ENCODE measurements around the gene HFM1. TPM values are rescaled to one million over a fixed set of nuclear protein-coding genes. Genes with fewer than 3 reads are reported as not detected.

Gene HFM1
- total and polyA plus RNA-seq, 8 donors: 0.40 to 16.5 (median 0.44) TPM; not detected in 4

- intact Hi-C loops (cut with DNase I; ENCODE audit: low total_unique reads): loop anchor here (5.0 kb wide), 1 partner anchor 644 kb away; no protein-coding TSS in a partner anchor
- Histone ChIP-seq H3K36me3 (no peaks in the 10 kb centered on the region), H3K4me3 (peak overlapping the region in 2 of 4 donors; percentile 8 to 27), H3K27ac (no peak overlapping the region), H3K27me3 (no peaks in the 10 kb centered on the region), H3K9me3 (no peaks in the 10 kb centered on the region), H3K4me1 (peaks cover 0 to 11% (median 4%) of the 10 kb centered on the region in 4 donors)
- WGBS, 5 donors: 32 to 47% (median 35%) methylated on average over 6 of the region's 6 CpGs
- peak; percentile 57 to 88 for DNase-seq
- TF ChIP-seq POLR2A (IDR thresholded peaks at IDR 0.05): no peak
- TF ChIP-seq CTCF (IDR thresholded peaks at IDR 0.05): peak in 5 of 7 experiments; percentile 47 to 78 (median 68)
- TF ChIP-seq EP300 (IDR thresholded peaks at IDR 0.05): no peak
- TF ChIP-seq POLR2AphosphoS5 (IDR thresholded peaks at IDR 0.05): peak in 1 of 3 donors; percentile 27
These were observed 121.8 kb downstream of the HFM1 start for GRCh38 chr1:91282695-91283420.

GRCh38 chr1:91281782-91282181, 122.9 kb downstream of the HFM1 start:
- H3K4me1 ChIP-seq: peaks cover 0 to 11% (median 4%) of the 10 kb centered on the region in 4 donors
- no peak overlapping the region for H3K4me3 ChIP-seq
- DNase-seq: no peak
- intact Hi-C loops (cut with DNase I; ENCODE audit: low total_unique reads): loop anchor here (5.0 kb wide), 1 partner anchor 646 kb away; no protein-coding TSS in a partner anchor
- H3K36me3 ChIP-seq: no peaks in the 10 kb centered on the region
- H3K27me3 ChIP-seq: no peaks in the 10 kb centered on the region
- H3K27ac ChIP-seq: no peak overlapping the region
- TF ChIP-seq POLR2A (IDR thresholded peaks at IDR 0.05): no peak
- no peak for TF ChIP-seq EP300 (IDR thresholded peaks at IDR 0.05)
- TF ChIP-seq POLR2AphosphoS5 (IDR thresholded peaks at IDR 0.05): no peak
- TF ChIP-seq CTCF (IDR thresholded peaks at IDR 0.05): no peak
- 67 to 72% (median 69%) methylated on average over 6 of the region's 6 CpGs for WGBS, 5 donors
- H3K9me3 ChIP-seq: no peaks in the 10 kb centered on the region

- intact Hi-C loops (cut with DNase I; ENCODE audit: low total_unique reads): no loop called here
- TF ChIP-seq CTCF (IDR thresholded peaks at IDR 0.05) (no peak), EP300 (IDR thresholded peaks at IDR 0.05) (no peak), POLR2A (IDR thresholded peaks at IDR 0.05) (no peak), POLR2AphosphoS5 (IDR thresholded peaks at IDR 0.05) (no peak)
- Histone ChIP-seq H3K4me1 (peaks cover 0 to 9% (median 4%) of the 10 kb centered on the region in 4 donors), H3K27me3 (no peaks in the 10 kb centered on the region), H3K36me3 (no peaks in the 10 kb centered on the region), H3K4me3 (no peak overlapping the region), H3K9me3 (no peaks in the 10 kb centered on the region), H3K27ac (no peak overlapping the region)
- 30 to 62% (median 35%) methylated on average over 1 of the region's 1 CpG for WGBS, 5 donors
- peak in 1 of 2 donors; percentile 39 for DNase-seq
These were observed 125.9 kb downstream of the HFM1 start for GRCh38 chr1:91278754-91279153.

GRCh38 chr1:91273875-91274274, 130.8 kb downstream of the HFM1 start:
- no peaks in the 10 kb centered on the region for H3K9me3 ChIP-seq
- no peaks in the 10 kb centered on the region for H3K4me1 ChIP-seq
- H3K27ac ChIP-seq: no peak overlapping the region
- no peak for DNase-seq
- no peaks in the 10 kb centered on the region for H3K36me3 ChIP-seq
- intact Hi-C loops (cut with DNase I; ENCODE audit: low total_unique reads): no loop called here
- no peaks in the 10 kb centered on the region for H3K27me3 ChIP-seq
- WGBS, 5 donors: 73 to 82% (median 75%) methylated on average over 1 of the region's 1 CpG
- TF ChIP-seq POLR2AphosphoS5 (IDR thresholded peaks at IDR 0.05) (no peak), CTCF (IDR thresholded peaks at IDR 0.05) (no peak), POLR2A (IDR thresholded peaks at IDR 0.05) (no peak), EP300 (IDR thresholded peaks at IDR 0.05) (no peak)
- no peak overlapping the region for H3K4me3 ChIP-seq
